BLaER1 treated with 17β-estradiol and CSF1 and Interleukin-3, amounts not matched to agents 10 nM and 100 nM (cell line): ENCODE data around the gene FECH.

Experiments
- H3K27ac ChIP-seq, 11 experiments: shearing (Covaris generic); formaldehyde crosslinking; 2 replicates each; pipeline ENCODE4 v1.8.1; 2022
- H3K27me3 ChIP-seq, 11 experiments: shearing (Covaris generic); formaldehyde crosslinking; 2 replicates each; pipeline ENCODE4 v1.8.1; 2022
- H3K36me3 ChIP-seq, 11 experiments: shearing (Covaris generic); formaldehyde crosslinking; 2 replicates each; pipeline ENCODE4 v1.8.1; 2022
- H3K4me1 ChIP-seq, 10 experiments: shearing (Covaris generic); formaldehyde crosslinking; 2 replicates each; pipeline ENCODE4 v1.8.1; 2022
- H3K4me2 ChIP-seq, 11 experiments: shearing (Covaris generic); formaldehyde crosslinking; 2 replicates each; pipeline ENCODE4 v1.8.1; 2022
- H3K4me3 ChIP-seq, 10 experiments: shearing (Covaris generic); formaldehyde crosslinking; 2 replicates each; pipeline ENCODE4 v1.8.1; 2022
- H3K9ac ChIP-seq, 11 experiments: shearing (Covaris generic); formaldehyde crosslinking; 2 replicates each; pipeline ENCODE4 v1.8.1; 2022
- H3K9me3 ChIP-seq, 11 experiments: shearing (Covaris generic); formaldehyde crosslinking; replicated peaks in 1 of 11; 2 replicates each; pipeline ENCODE4 v1.8.1; 2022
- H4K20me1 ChIP-seq, 11 experiments: shearing (Covaris generic); formaldehyde crosslinking; 2 replicates each; pipeline ENCODE4 v1.8.1; 2022
- Cebpa-rat ChIP-seq, 11 experiments: shearing (Covaris generic); IDR thresholded peaks; 2 replicates each; pipeline ENCODE4 v1.8.1; 2022

The FECH gene

GRCh38 chr18:57570162-57570561 is 16.3 kb downstream of the FECH start:
- H3K9me3 ChIP-seq: no peaks in the 10 kb centered on the region
- peaks cover 24 to 80% (median 57%) of the 10 kb centered on the region in 11 experiments for H3K36me3 ChIP-seq
- no peak overlapping the region for H3K27ac ChIP-seq
- no peak for TF ChIP-seq Cebpa-rat (IDR thresholded peaks at IDR 0.05)
- no peak overlapping the region for H3K4me3 ChIP-seq
- H3K4me2 ChIP-seq: no peak overlapping the region
- no peaks in the 10 kb centered on the region for H3K27me3 ChIP-seq
- H3K9ac ChIP-seq: no peak overlapping the region
- no peaks in the 10 kb centered on the region for H4K20me1 ChIP-seq
- peaks cover 0 to 38% (median 0%) of the 10 kb centered on the region in 10 experiments; a peak in 5 of 20 replicates for H3K4me1 ChIP-seq

GRCh38 chr18:57569133-57569532 is 17.4 kb downstream of the FECH start:
- Histone ChIP-seq H4K20me1 (no peaks in the 10 kb centered on the region), H3K4me1 (peaks cover 0 to 38% (median 0%) of the 10 kb centered on the region in 10 experiments; a peak in 5 of 20 replicates), H3K4me3 (no peak overlapping the region), H3K9ac (no peak overlapping the region), H3K9me3 (no peaks in the 10 kb centered on the region), H3K27me3 (no peaks in the 10 kb centered on the region), H3K27ac (no peak overlapping the region; a peak in 1 of 22 replicates), H3K4me2 (peak overlapping the region in 2 of 11 experiments; percentile 40 to 61; a peak in 3 of 22 replicates), H3K36me3 (peaks cover 20 to 77% (median 52%) of the 10 kb centered on the region in 11 experiments)
- no peak for TF ChIP-seq Cebpa-rat (IDR thresholded peaks at IDR 0.05)

GRCh38 chr18:57561728-57562423 is 24.6 kb downstream of the FECH start:
- no peaks in the 10 kb centered on the region; a peak in 2 of 22 replicates for H4K20me1 ChIP-seq
- no peaks in the 10 kb centered on the region for H3K27me3 ChIP-seq
- H3K9me3 ChIP-seq: no peaks in the 10 kb centered on the region
- H3K9ac ChIP-seq: no peak overlapping the region
- peaks cover 0 to 9% (median 0%) of the 10 kb centered on the region in 10 experiments; a peak in 4 of 20 replicates for H3K4me1 ChIP-seq
- H3K27ac ChIP-seq: no peak overlapping the region
- H3K4me2 ChIP-seq: no peak overlapping the region
- H3K4me3 ChIP-seq: no peak overlapping the region
- no peak for TF ChIP-seq Cebpa-rat (IDR thresholded peaks at IDR 0.05)
- peaks cover 7 to 68% (median 27%) of the 10 kb centered on the region in 11 experiments; a peak in 19 of 22 replicates for H3K36me3 ChIP-seq

GRCh38 chr18:57561261-57561660 is 25.2 kb downstream of the FECH start:
- Histone ChIP-seq H3K36me3 (peaks cover 8 to 71% (median 28%) of the 10 kb centered on the region in 11 experiments; a peak in 19 of 22 replicates), H3K4me2 (no peak overlapping the region), H3K4me1 (peaks cover 0 to 3% (median 0%) of the 10 kb centered on the region in 10 experiments; a peak in 3 of 20 replicates), H3K27ac (no peak overlapping the region), H3K4me3 (no peak overlapping the region), H3K9ac (no peak overlapping the region), H4K20me1 (no peaks in the 10 kb centered on the region; a peak in 2 of 22 replicates), H3K27me3 (no peaks in the 10 kb centered on the region), H3K9me3 (no peaks in the 10 kb centered on the region)
- no peak for TF ChIP-seq Cebpa-rat (IDR thresholded peaks at IDR 0.05)

GRCh38 chr18:57559314-57559713 is 27.2 kb downstream of the FECH start:
- H3K36me3 ChIP-seq: peaks cover 11 to 67% (median 23%) of the 10 kb centered on the region in 11 experiments; a peak in 19 of 22 replicates
- no peak overlapping the region for H3K9ac ChIP-seq
- H3K27ac ChIP-seq: no peak overlapping the region
- H4K20me1 ChIP-seq: no peaks in the 10 kb centered on the region; a peak in 2 of 22 replicates
- no peaks in the 10 kb centered on the region for H3K9me3 ChIP-seq
- no peak overlapping the region for H3K4me3 ChIP-seq
- H3K4me1 ChIP-seq: peaks cover 0 to 11% (median 3%) of the 10 kb centered on the region in 10 experiments; a peak in 5 of 20 replicates
- H3K27me3 ChIP-seq: no peaks in the 10 kb centered on the region
- TF ChIP-seq Cebpa-rat (IDR thresholded peaks at IDR 0.05): no peak
- H3K4me2 ChIP-seq: no peak overlapping the region

GRCh38 chr18:57555134-57555533 is 31.4 kb downstream of the FECH start:
- no peak; a peak in 1 of 22 replicates for TF ChIP-seq Cebpa-rat (IDR thresholded peaks at IDR 0.05)
- Histone ChIP-seq H4K20me1 (no peaks in the 10 kb centered on the region; a peak in 1 of 22 replicates), H3K36me3 (peaks cover 17 to 81% (median 37%) of the 10 kb centered on the region in 11 experiments; a peak in 19 of 22 replicates), H3K4me1 (peaks cover 6 to 13% (median 10%) of the 10 kb centered on the region in 10 experiments; a peak in 16 of 20 replicates), H3K27ac (no peak overlapping the region), H3K4me2 (peak overlapping the region in 2 of 11 experiments; percentile 23 to 63; a peak in 2 of 22 replicates), H3K9me3 (no peaks in the 10 kb centered on the region), H3K27me3 (no peaks in the 10 kb centered on the region), H3K4me3 (no peak overlapping the region), H3K9ac (no peak overlapping the region)

GRCh38 chr18:57550510-57550909 is 36.0 kb downstream of the FECH start:
- Histone ChIP-seq H3K27ac (no peak overlapping the region), H3K9me3 (no peaks in the 10 kb centered on the region), H3K4me1 (peaks cover 19 to 35% (median 26%) of the 10 kb centered on the region in 10 experiments), H3K36me3 (peaks cover 0 to 42% (median 17%) of the 10 kb centered on the region in 11 experiments; a peak in 14 of 22 replicates), H3K4me3 (no peak overlapping the region), H3K9ac (no peak overlapping the region), H3K27me3 (no peaks in the 10 kb centered on the region), H3K4me2 (peak overlapping the region in 8 of 11 experiments; percentile 8 to 54 (median 38); a peak in 14 of 22 replicates), H4K20me1 (no peaks in the 10 kb centered on the region)
- TF ChIP-seq Cebpa-rat (IDR thresholded peaks at IDR 0.05): no peak

GRCh38 chr18:57547260-57547659 is 39.2 kb downstream of the FECH start:
- H3K27me3 ChIP-seq: no peaks in the 10 kb centered on the region
- H3K4me3 ChIP-seq: no peak overlapping the region
- H3K4me2 ChIP-seq: peak overlapping the region in 7 of 11 experiments; percentile 1 to 87 (median 81); a peak in 5 of 22 replicates
- no peaks in the 10 kb centered on the region for H3K9me3 ChIP-seq
- H3K27ac ChIP-seq: no peak overlapping the region
- peaks cover 25 to 42% (median 37%) of the 10 kb centered on the region in 10 experiments for H3K4me1 ChIP-seq
- H4K20me1 ChIP-seq: no peaks in the 10 kb centered on the region
- peaks cover 0 to 21% (median 7%) of the 10 kb centered on the region in 11 experiments; a peak in 8 of 22 replicates for H3K36me3 ChIP-seq
- no peak overlapping the region for H3K9ac ChIP-seq
- TF ChIP-seq Cebpa-rat (IDR thresholded peaks at IDR 0.05): no peak

GRCh38 chr18:57544936-57545660 is 41.4 kb downstream of the FECH start:
- Histone ChIP-seq H3K4me3 (peak overlapping the region in 3 of 10 experiments; percentile 16 to 35 (median 32); a peak in 5 of 20 replicates), H4K20me1 (no peaks in the 10 kb centered on the region), H3K27me3 (no peaks in the 10 kb centered on the region), H3K36me3 (peaks cover 0 to 7% (median 3%) of the 10 kb centered on the region in 11 experiments; a peak in 8 of 22 replicates), H3K4me2 (peak overlapping the region; percentile 57 to 87 (median 81)), H3K9me3 (no peaks in the 10 kb centered on the region), H3K4me1 (peaks cover 20 to 34% (median 32%) of the 10 kb centered on the region in 10 experiments), H3K27ac (peak overlapping the region; percentile 47 to 78 (median 69); a peak in 20 of 22 replicates), H3K9ac (peak overlapping the region; percentile 4 to 63 (median 47); a peak in 15 of 22 replicates)
- TF ChIP-seq Cebpa-rat (IDR thresholded peaks at IDR 0.05): peak in 2 of 11 experiments; percentile 36 to 42; a peak in 2 of 22 replicates
